HEK293 (cell line): ENCODE data around the gene UVSSA.

Source experiments
- MEIS1 ChIP-seq: sonication (generic); formaldehyde crosslinking; IDR thresholded peaks from 2 replicates; pipeline ENCODE4 v1.8.1; 2022; ENCODE audit warnings: missing genetic modification reagents, mild to moderate bottlenecking, borderline replicate concordance
- TCF7L2 ChIP-seq: IDR thresholded peaks from 2 replicates; pipeline ENCODE4 v1.6.1; 2011; ENCODE audit warnings: low read depth, mild to moderate bottlenecking, inconsistent platforms, low read length, moderate library complexity, borderline replicate concordance
- ZFP3 ChIP-seq: fragments of 450-650 bp; formaldehyde crosslinking; IDR thresholded peaks from 2 replicates; pipeline ENCODE4 v1.5.1; 2016; ENCODE audit warnings: low read depth, missing biosample characterization, missing genetic modification characterization
- ZNF121 ChIP-seq: fragments of 450-650 bp; formaldehyde crosslinking; IDR thresholded peaks from 2 replicates; pipeline ENCODE4 v1.5.1; 2016; ENCODE audit warnings: missing biosample characterization, missing genetic modification characterization
- ZNF311 ChIP-seq: fragments of 450-650 bp; formaldehyde crosslinking; IDR thresholded peaks from 2 replicates; pipeline ENCODE4 v1.5.1; 2017; ENCODE audit warnings: missing biosample characterization, missing genetic modification characterization, borderline replicate concordance
- ZNF341 ChIP-seq: fragments of 450-650 bp; formaldehyde crosslinking; IDR thresholded peaks from 2 replicates; pipeline ENCODE4; 2016; ENCODE audit warnings: low read depth, missing biosample characterization, missing genetic modification characterization
- ZNF350 ChIP-seq: fragments of 450-650 bp; formaldehyde crosslinking; IDR thresholded peaks from 2 replicates; pipeline ENCODE4 v1.5.0; 2017; ENCODE audit warnings: missing biosample characterization, mild to moderate bottlenecking, missing genetic modification characterization
- ZNF416 ChIP-seq: fragments of 450-650 bp; formaldehyde crosslinking; IDR thresholded peaks from 2 replicates; pipeline ENCODE4 v1.5.1; 2016; ENCODE audit warnings: missing biosample characterization, missing genetic modification characterization
- ZNF600 ChIP-seq: fragments of 450-650 bp; formaldehyde crosslinking; IDR thresholded peaks from 2 replicates; pipeline ENCODE4 v1.5.1; 2016; ENCODE audit warnings: missing biosample characterization, missing genetic modification characterization
- ZNF701 ChIP-seq: fragments of 450-650 bp; formaldehyde crosslinking; IDR thresholded peaks from 2 replicates; pipeline ENCODE4 v1.5.1; 2016; ENCODE audit warnings: missing biosample characterization, missing genetic modification characterization
- ZSCAN30 ChIP-seq: fragments of 450-650 bp; IDR thresholded peaks from 2 replicates; pipeline ENCODE4 v1.5.1; 2018; ENCODE audit warnings: missing biosample characterization, mild to moderate bottlenecking, missing genetic modification characterization, moderate library complexity
- TF ChIP-seq, protein P1 (sequence below): fragments of 450-650 bp; formaldehyde crosslinking; IDR thresholded peaks from 2 replicates; pipeline ENCODE4 v1.5.1; 2016; ENCODE audit warnings: missing biosample characterization, missing genetic modification characterization
- TF ChIP-seq, protein P2 (sequence below): sonication (generic); formaldehyde crosslinking; IDR thresholded peaks from 2 replicates; pipeline ENCODE4 v1.8.1; 2022; ENCODE audit warnings: mild to moderate bottlenecking, moderate library complexity, missing genetic modification reagents
- TF ChIP-seq, protein P3 (sequence below): IDR thresholded peaks from 2 replicates; pipeline ENCODE4 v1.6.1; 2011; ENCODE audit warnings: mild to moderate bottlenecking, low read depth, low read length, borderline replicate concordance

DNA sequence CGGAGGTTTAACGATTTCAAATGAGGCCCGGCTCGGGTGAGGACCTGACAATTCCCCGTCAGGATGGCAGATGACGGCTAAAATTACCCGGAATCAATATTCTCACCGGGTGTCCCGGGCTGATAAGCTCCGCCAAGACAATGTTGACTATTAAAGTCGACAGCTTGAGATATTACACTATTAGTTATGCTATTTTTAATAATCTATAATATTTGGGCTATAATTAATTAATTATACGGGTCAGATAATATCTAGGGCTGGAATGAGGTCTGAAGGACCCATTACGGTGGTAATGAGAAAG is 68.6 kb downstream of the UVSSA start:
- TF ChIP-seq, protein P1, sequence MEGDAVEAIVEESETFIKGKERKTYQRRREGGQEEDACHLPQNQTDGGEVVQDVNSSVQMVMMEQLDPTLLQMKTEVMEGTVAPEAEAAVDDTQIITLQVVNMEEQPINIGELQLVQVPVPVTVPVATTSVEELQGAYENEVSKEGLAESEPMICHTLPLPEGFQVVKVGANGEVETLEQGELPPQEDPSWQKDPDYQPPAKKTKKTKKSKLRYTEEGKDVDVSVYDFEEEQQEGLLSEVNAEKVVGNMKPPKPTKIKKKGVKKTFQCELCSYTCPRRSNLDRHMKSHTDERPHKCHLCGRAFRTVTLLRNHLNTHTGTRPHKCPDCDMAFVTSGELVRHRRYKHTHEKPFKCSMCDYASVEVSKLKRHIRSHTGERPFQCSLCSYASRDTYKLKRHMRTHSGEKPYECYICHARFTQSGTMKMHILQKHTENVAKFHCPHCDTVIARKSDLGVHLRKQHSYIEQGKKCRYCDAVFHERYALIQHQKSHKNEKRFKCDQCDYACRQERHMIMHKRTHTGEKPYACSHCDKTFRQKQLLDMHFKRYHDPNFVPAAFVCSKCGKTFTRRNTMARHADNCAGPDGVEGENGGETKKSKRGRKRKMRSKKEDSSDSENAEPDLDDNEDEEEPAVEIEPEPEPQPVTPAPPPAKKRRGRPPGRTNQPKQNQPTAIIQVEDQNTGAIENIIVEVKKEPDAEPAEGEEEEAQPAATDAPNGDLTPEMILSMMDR (tag by site-specific recombination), result no peak
- TF ChIP-seq ZNF600 (tag by site-specific recombination) (no peak), ZNF701 (tag by site-specific recombination) (no peak), ZNF121 (tag by site-specific recombination) (no peak), TCF7L2 (no peak), ZSCAN30 (tag by site-specific recombination) (no peak), ZNF341 (tag by site-specific recombination) (no peak), ZNF416 (no peak), ZNF350 (tag by site-specific recombination) (no peak), ZNF311 (tag by site-specific recombination) (no peak), MEIS1 (no peak), ZFP3 (tag by site-specific recombination) (no peak)
- TF ChIP-seq, protein P2, sequence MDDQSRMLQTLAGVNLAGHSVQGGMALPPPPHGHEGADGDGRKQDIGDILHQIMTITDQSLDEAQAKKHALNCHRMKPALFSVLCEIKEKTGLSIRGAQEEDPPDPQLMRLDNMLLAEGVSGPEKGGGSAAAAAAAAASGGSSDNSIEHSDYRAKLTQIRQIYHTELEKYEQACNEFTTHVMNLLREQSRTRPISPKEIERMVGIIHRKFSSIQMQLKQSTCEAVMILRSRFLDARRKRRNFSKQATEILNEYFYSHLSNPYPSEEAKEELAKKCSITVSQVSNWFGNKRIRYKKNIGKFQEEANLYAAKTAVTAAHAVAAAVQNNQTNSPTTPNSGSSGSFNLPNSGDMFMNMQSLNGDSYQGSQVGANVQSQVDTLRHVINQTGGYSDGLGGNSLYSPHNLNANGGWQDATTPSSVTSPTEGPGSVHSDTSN, result no peak
- TF ChIP-seq, protein P3, sequence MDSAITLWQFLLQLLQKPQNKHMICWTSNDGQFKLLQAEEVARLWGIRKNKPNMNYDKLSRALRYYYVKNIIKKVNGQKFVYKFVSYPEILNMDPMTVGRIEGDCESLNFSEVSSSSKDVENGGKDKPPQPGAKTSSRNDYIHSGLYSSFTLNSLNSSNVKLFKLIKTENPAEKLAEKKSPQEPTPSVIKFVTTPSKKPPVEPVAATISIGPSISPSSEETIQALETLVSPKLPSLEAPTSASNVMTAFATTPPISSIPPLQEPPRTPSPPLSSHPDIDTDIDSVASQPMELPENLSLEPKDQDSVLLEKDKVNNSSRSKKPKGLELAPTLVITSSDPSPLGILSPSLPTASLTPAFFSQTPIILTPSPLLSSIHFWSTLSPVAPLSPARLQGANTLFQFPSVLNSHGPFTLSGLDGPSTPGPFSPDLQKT, result no peak
